ENCODE measurements around the gene AFF4. TPM values are rescaled to one million over a fixed set of nuclear protein-coding genes. Genes with fewer than 3 reads are reported as not detected.
"Not testable (repeated sequence)": the region's sequence is repeated elsewhere in the genome, so short reads cannot be mapped to it uniquely, and the experiment has no call there.

The AFF4 gene
- total and polyA plus RNA-seq, 10 of the 15 experiments (the other 5 are each of a cell fraction or from before 2014, with no cell fraction given): 1.1 to 20.2 (median 10.4) TPM

- H3K9ac ChIP-seq (ENCODE audit: control insufficient read depth, insufficient read depth, low read length); H3K79me2 ChIP-seq (ENCODE audit: control insufficient read depth, insufficient read depth, low read length); DNase-seq (ENCODE audit: low read depth, low spot score); H3K27me3 ChIP-seq (replicated peaks in 1 of 2; ENCODE audit: control insufficient read depth in 2 of 2, insufficient read depth in 2 of 2, low read length in 1 of 2); in situ Hi-C loops (cut with MboI); H2AFZ ChIP-seq (ENCODE audit: control insufficient read depth, low read depth, low read length); H3K9me3 ChIP-seq (replicated peaks; ENCODE audit: control insufficient read depth, insufficient read depth, low read length); BruUV-seq (replicated peaks); FAIRE-seq; H3K27ac ChIP-seq (ENCODE audit: control insufficient read depth, insufficient read depth); intact Hi-C loops (cut with micrococcal nuclease; ENCODE audit: unreplicated experiment); H3K4me3 ChIP-seq; H3K4me2 ChIP-seq (ENCODE audit: control insufficient read depth, insufficient read depth); H3K36me3 ChIP-seq (ENCODE audit: control insufficient read depth in 2 of 2, insufficient read depth in 2 of 2, low read length in 1 of 2); H3K4me1 ChIP-seq (ENCODE audit: control insufficient read depth, insufficient read depth, low read length); H4K20me1 ChIP-seq (ENCODE audit: control insufficient read depth, insufficient read depth); ATAC-seq: not testable (repeated sequence)
- WGBS (ENCODE audit: insufficient coverage, insufficient replicate concordance, low lambda C conversion rate, missing lambda C conversion rate): 74% methylated on average over 5 of the region's 5 CpGs
- SMC1A ChIA-PET (ENCODE audit: uncharacterized antibody, unreplicated experiment): interaction anchor here (1.2 to 1.4 kb wide), 2 partner anchors 20 to 38 kb away, joined by 3 read pairs; no protein-coding TSS in a partner anchor
- RAD21 ChIA-PET (ENCODE audit: unreplicated experiment): interaction anchor here (1.3 kb wide), 1 partner anchor 105 kb away, joined by 4 read pairs; no protein-coding TSS in a partner anchor
- POLR2A ChIA-PET: interaction anchor here (3.0 kb wide), 1 partner anchor 10 kb away, joined by 13 read pairs; no protein-coding TSS in a partner anchor
- CTCF ChIA-PET: interaction anchor here (1.0 to 2.7 kb wide), 4 partner anchors 9 to 35 kb away, joined by 3 to 15 read pairs (median 4); no protein-coding TSS in a partner anchor
Observed at GRCh38 chr5:132854992-132855391, 108.4 kb downstream of the AFF4 start.

- no peaks in the 10 kb centered on the region for H3K36me3 ChIP-seq (ENCODE audit: control insufficient read depth in 2 of 2, insufficient read depth in 2 of 2, low read length in 1 of 2)
- H3K9ac ChIP-seq (ENCODE audit: control insufficient read depth, insufficient read depth, low read length): no peak overlapping the region
- ChIA-PET CTCF (interaction anchor here (1.0 to 2.7 kb wide), 5 partner anchors 10 to 53 kb away, joined by 3 to 15 read pairs (median 3); no protein-coding TSS in a partner anchor), RAD21 (ENCODE audit: unreplicated experiment) (interaction anchor here (1.3 kb wide), 1 partner anchor 104 kb away, joined by 4 read pairs; no protein-coding TSS in a partner anchor), POLR2A (interaction anchor here (1.1 to 3.0 kb wide), 2 partner anchors 9 kb away, joined by 6 to 13 read pairs; no protein-coding TSS in a partner anchor), SMC1A (ENCODE audit: uncharacterized antibody, unreplicated experiment) (interaction anchor here (1.0 to 1.4 kb wide), 5 partner anchors 10 to 37 kb away, joined by 3 to 4 read pairs (median 3); no protein-coding TSS in a partner anchor)
- no peaks in the 10 kb centered on the region for H3K79me2 ChIP-seq (ENCODE audit: control insufficient read depth, insufficient read depth, low read length)
- no peaks in the 10 kb centered on the region for H3K4me1 ChIP-seq (ENCODE audit: control insufficient read depth, insufficient read depth, low read length)
- DNase-seq (ENCODE audit: low read depth, low spot score): no peak
- no peak overlapping the region for H2AFZ ChIP-seq (ENCODE audit: control insufficient read depth, low read depth, low read length)
- no peak overlapping the region for H3K27ac ChIP-seq (ENCODE audit: control insufficient read depth, insufficient read depth)
- H3K27me3 ChIP-seq (replicated peaks in 1 of 2; ENCODE audit: control insufficient read depth in 2 of 2, insufficient read depth in 2 of 2, low read length in 1 of 2): no peaks in the 10 kb centered on the region
- no peaks in the 10 kb centered on the region for H4K20me1 ChIP-seq (ENCODE audit: control insufficient read depth, insufficient read depth)
- in situ Hi-C loops (cut with MboI): no loop called here
- ATAC-seq: no peak
- no peak overlapping the region for H3K4me3 ChIP-seq
- H3K9me3 ChIP-seq (replicated peaks; ENCODE audit: control insufficient read depth, insufficient read depth, low read length): no peaks in the 10 kb centered on the region
- TF ChIP-seq GABPA (IDR thresholded peaks at IDR 0.05; ENCODE audit: low read depth): no peak
- no peak for TF ChIP-seq ESRRA (IDR thresholded peaks at IDR 0.05; ENCODE audit: low read length)
- TF ChIP-seq BCLAF1 (IDR thresholded peaks at IDR 0.05): no peak
- no peak for TF ChIP-seq CEBPB (IDR thresholded peaks at IDR 0.05; ENCODE audit: borderline replicate concordance in 1 of 2, low read depth in 2 of 2, low read length in 2 of 2)
- no peak for TF ChIP-seq SKIL (IDR thresholded peaks at IDR 0.05; ENCODE audit: low read depth, poor library complexity, severe bottlenecking)
- TF ChIP-seq MAX (IDR thresholded peaks at IDR 0.05; ENCODE audit: low read depth, low read length): no peak
- no peak for TF ChIP-seq SMC3 (IDR thresholded peaks at IDR 0.05; ENCODE audit: borderline replicate concordance, low read length)
- TF ChIP-seq TBL1XR1 (IDR thresholded peaks at IDR 0.05; ENCODE audit: low read depth, low read length): no peak
- intact Hi-C loops (cut with micrococcal nuclease; ENCODE audit: unreplicated experiment): no loop called here
- H3K4me2 ChIP-seq (ENCODE audit: control insufficient read depth, insufficient read depth): no peak overlapping the region
- no TSS peak for BruUV-seq (replicated peaks)
- 33% methylated on average over 3 of the region's 3 CpGs for WGBS (ENCODE audit: insufficient coverage, insufficient replicate concordance, low lambda C conversion rate, missing lambda C conversion rate)
- no peak for FAIRE-seq
Observed at GRCh38 chr5:132854301-132854700, 109.1 kb downstream of the AFF4 start.
